ENCODE results near the gene RIMKLA.

Gene RIMKLA

GRCh38 chr1:42385283-42385682 lies 4.7 kb downstream of the RIMKLA start:
- no peak for DNase-seq (ENCODE audit: low spot score)
- in situ Hi-C loops (cut with MboI; ENCODE audit: low sequenced_read_pairs, unreplicated experiment), result no loop called here
- TF ChIP-seq CTCF (IDR thresholded peaks at IDR 0.05; ENCODE audit: borderline replicate concordance, control extremely low read depth, extremely low read depth, insufficient read depth, missing control alignments), result no peak

- in situ Hi-C loops (cut with MboI; ENCODE audit: low sequenced_read_pairs, unreplicated experiment), result no loop called here
- DNase-seq (ENCODE audit: low spot score), result no peak
- TF ChIP-seq CTCF (IDR thresholded peaks at IDR 0.05; ENCODE audit: borderline replicate concordance, control extremely low read depth, extremely low read depth, insufficient read depth, missing control alignments), result no peak
These were observed 5.5 kb downstream of the RIMKLA start for GRCh38 chr1:42386051-42386450.

DNA sequence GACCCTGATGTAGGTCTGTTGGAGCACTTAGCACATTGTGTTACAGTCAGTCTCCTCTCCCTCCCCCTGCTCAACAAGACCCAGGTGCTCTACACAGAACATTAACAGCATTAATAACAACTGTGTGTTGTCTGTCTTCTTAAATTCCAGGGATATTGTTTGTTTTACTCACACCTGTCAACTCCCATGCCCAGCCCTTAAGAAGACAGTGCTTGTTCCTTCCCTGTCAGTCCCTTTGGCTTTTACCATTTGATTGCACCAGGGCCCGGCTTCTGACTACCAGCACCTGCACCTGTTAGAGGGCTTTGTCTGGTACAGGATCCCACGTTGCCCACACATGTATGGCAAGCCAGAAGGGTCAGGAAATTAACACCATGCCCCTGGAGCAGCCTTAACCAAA lies 11.7 kb downstream of the RIMKLA start:
- in situ Hi-C loops (cut with MboI; ENCODE audit: low sequenced_read_pairs, unreplicated experiment), result no loop called here
- TF ChIP-seq CTCF (IDR thresholded peaks at IDR 0.05; ENCODE audit: borderline replicate concordance, control extremely low read depth, extremely low read depth, insufficient read depth, missing control alignments), result no peak
- DNase-seq (ENCODE audit: low spot score), result no peak

DNA sequence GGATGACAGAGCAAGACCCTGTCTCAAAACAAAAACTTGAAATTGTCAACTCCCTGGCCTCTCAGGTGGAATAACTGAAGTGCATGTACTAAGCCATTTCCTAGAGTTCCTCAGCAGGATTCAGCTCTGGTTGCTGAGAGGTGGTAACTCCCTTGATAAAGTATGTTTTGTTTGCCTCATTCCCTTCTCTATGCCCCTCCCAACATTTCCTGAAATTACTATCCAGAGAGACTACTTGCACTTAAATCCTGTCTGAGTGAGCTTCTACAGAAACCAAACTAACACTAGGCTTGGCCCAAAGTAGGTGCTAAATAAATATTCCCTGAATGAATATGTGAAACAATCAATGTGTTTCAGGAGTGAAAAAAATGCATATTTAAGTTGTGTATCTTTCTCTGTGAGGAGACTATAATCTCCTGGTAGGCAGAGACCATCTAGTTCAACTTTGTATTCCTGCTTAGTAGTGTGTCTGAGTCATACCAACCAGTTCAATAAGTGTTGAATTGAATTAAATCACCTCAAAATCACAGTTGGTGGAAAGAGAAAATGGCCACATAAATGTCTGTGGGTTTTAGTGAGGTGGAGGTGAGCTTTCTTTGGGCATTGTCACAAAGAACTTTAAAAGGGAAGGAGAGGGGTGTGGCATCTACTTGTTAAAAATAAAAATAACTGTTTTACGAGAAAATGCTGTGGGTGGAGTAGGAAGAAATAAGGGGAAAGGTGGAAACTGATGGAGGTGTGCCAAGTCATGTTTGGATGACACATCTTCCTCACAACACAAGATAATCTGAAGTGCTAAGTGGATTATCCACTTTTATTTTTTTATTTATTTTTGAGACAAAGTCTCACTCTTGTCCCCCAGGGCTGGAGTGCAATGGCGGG lies 12.6 kb downstream of the RIMKLA start:
- no peak for DNase-seq (ENCODE audit: low spot score)
- in situ Hi-C loops (cut with MboI; ENCODE audit: low sequenced_read_pairs, unreplicated experiment), result no loop called here
- no peak for TF ChIP-seq CTCF (IDR thresholded peaks at IDR 0.05; ENCODE audit: borderline replicate concordance, control extremely low read depth, extremely low read depth, insufficient read depth, missing control alignments)

DNA sequence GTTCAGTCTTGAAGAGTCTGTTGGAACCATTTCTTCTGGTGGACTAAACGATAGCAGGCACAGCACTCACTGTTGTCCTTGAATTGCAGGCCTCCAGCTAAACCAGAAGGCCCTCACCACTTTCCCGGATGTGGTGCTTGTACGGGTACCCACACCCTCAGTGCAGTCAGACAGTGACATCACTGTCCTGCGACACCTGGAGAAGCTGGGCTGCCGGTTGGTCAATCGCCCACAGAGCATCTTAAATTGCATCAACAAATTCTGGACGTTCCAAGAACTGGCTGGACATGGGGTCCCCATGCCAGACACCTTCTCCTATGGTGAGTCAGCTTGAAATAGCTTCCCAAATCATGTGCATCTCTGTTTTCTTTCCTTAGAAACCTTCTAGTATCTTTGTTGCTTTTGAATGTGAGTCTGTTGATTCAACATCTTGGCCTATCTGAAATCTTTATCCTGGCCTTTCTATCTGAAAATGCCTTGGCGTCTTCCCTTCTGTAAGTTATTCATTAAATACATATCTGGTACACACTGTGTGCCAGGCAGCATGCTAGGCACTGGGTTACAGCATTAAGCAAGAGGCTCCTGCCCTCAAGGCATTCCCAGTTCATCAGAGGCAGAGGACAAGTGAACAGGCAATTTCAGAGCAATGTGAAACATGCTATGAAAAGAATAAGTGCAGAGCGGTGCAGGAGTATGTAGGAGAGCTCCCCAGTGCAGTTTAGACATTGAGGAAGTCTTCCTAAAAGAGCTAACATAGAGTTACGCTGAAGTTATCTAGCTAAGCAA lies 18.9 kb downstream of the RIMKLA start:
- no peak for TF ChIP-seq CTCF (IDR thresholded peaks at IDR 0.05; ENCODE audit: borderline replicate concordance, control extremely low read depth, extremely low read depth, insufficient read depth, missing control alignments)
- DNase-seq (ENCODE audit: low spot score), result no peak
- in situ Hi-C loops (cut with MboI; ENCODE audit: low sequenced_read_pairs, unreplicated experiment), result no loop called here

DNA sequence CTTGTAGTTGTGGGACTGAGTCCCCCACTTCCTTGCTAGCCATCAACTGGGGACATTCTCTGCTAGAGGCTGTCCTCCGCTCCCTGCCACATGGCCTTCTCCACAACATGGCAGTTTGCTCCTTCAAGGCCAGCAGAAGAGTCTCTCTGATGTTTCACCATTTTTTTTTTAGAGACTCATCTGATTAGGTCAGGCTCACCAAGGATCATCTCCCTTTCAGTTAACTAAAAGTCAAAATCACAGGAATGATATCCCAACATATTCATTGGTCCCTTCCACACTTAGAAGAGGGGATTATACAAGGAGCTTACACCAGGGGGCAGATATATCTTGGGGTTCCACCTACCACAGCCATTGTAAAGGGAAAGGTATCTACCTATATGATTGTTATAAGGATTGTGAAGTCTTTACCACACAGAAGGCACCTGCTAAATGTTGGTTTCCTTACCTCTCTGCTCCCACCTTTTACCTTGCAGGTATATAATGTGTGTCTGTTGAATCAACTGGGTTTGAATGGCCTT lies 23.3 kb downstream of the RIMKLA start:
- no peak for DNase-seq (ENCODE audit: low spot score)
- TF ChIP-seq CTCF (IDR thresholded peaks at IDR 0.05; ENCODE audit: borderline replicate concordance, control extremely low read depth, extremely low read depth, insufficient read depth, missing control alignments), result no peak
- in situ Hi-C loops (cut with MboI; ENCODE audit: low sequenced_read_pairs, unreplicated experiment), result no loop called here
